Hepatocyte (in vitro differentiated cells): ENCODE data around the gene TMEM169. TPM values are rescaled to one million over a fixed set of nuclear protein-coding genes. Genes with fewer than 3 reads are reported as not detected.

Experiments
- DNase-seq: peaks from one replicate; pipeline ENCODE4 v3.0.0-alpha.2; 2016; ENCODE audit warnings: low spot score
- H2AFZ ChIP-seq: fragments of 200-600 bp; sonication (generic); 2 replicates; pipeline ENCODE4 v1.6.0; 2016; ENCODE audit warnings: antibody characterized with exemption, mild to moderate bottlenecking
- H3K27ac ChIP-seq: fragments of 200-600 bp; sonication (generic); 2 replicates; pipeline ENCODE4 v1.5.1; 2016; ENCODE audit warnings: mild to moderate bottlenecking
- H3K27me3 ChIP-seq: fragments of 200-600 bp; sonication (generic); 2 replicates; pipeline ENCODE4 v1.6.1; 2016
- H3K36me3 ChIP-seq: fragments of 200-600 bp; sonication (generic); replicated peaks from 2 replicates; pipeline ENCODE4 v1.5.1; 2016; ENCODE audit warnings: low read depth; ENCODE audit not compliant: insufficient read depth
- H3K4me1 ChIP-seq: fragments of 200-600 bp; sonication (generic); 2 replicates; pipeline ENCODE4 v1.5.1; 2016; ENCODE audit warnings: mild to moderate bottlenecking, moderate library complexity; ENCODE audit not compliant: insufficient read depth
- H3K4me2 ChIP-seq: fragments of 200-600 bp; sonication (generic); 2 replicates; pipeline ENCODE4 v1.6.0; 2016
- H3K4me3 ChIP-seq: fragments of 200-600 bp; sonication (generic); 2 replicates; pipeline ENCODE4 v1.5.1; 2016; ENCODE audit warnings: mild to moderate bottlenecking
- H3K79me2 ChIP-seq: fragments of 200-600 bp; sonication (generic); 2 replicates; pipeline ENCODE4 v1.6.0; 2017; ENCODE audit warnings: mild to moderate bottlenecking
- H3K9me2 ChIP-seq: fragments of 200-600 bp; sonication (generic); replicated peaks from 2 replicates; pipeline ENCODE4 v1.6.0; 2017; ENCODE audit warnings: mild to moderate bottlenecking; ENCODE audit not compliant: insufficient read depth
- H3K9me3 ChIP-seq: fragments of 200-600 bp; sonication (generic); 2 replicates; pipeline ENCODE4 v1.5.1; 2016; ENCODE audit warnings: low read depth, mild to moderate bottlenecking
- H4K20me1 ChIP-seq: fragments of 200-600 bp; sonication (generic); 2 replicates; pipeline ENCODE4 v1.6.0; 2016; ENCODE audit warnings: mild to moderate bottlenecking; ENCODE audit not compliant: insufficient read depth, poor library complexity, severe bottlenecking
- EZH2 ChIP-seq: fragments of 200-600 bp; sonication (generic); IDR thresholded peaks from 2 replicates; pipeline ENCODE4 v1.6.1; 2016; ENCODE audit warnings: antibody characterized with exemption, mild to moderate bottlenecking, borderline replicate concordance
- EZH2phosphoT487 ChIP-seq: fragments of 200-600 bp; sonication (generic); IDR thresholded peaks from one replicate; pipeline ENCODE4 v1.6.1; 2018; ENCODE audit warnings: antibody characterized with exemption, mild to moderate bottlenecking, low read depth, moderate library complexity; ENCODE audit not compliant: unreplicated experiment, severe bottlenecking
- WGBS: methylation state at CpG from one replicate; pipeline ENCODE4 v1.1.6; 2016; ENCODE audit warnings: low lambda C conversion rate; ENCODE audit errors: missing lambda C conversion rate; 5-methylcytosine and 5-hydroxymethylcytosine counted together
- polyA plus RNA-seq: library from polyadenylated mRNA; unstranded; fragments of >200 nt; fragmentation: Nextera tagmentation; extraction: Ambion mirVana; gene quantifications from 2 replicates; pipeline ENCODE4 v1.2.1, GENCODE V29; 2016
- total RNA-seq: library from RNA; depleted of rRNA; stranded (reverse); fragments of >200 nt; gene quantifications from 2 replicates; pipeline ENCODE4 v1.2.3, GENCODE V29; 2014
- TF ChIP-seq, protein P1 (sequence below): fragments of 200-600 bp; sonication (generic); IDR thresholded peaks from 2 replicates; pipeline ENCODE4 v1.5.1; 2016; ENCODE audit warnings: antibody characterized with exemption, mild to moderate bottlenecking; ENCODE audit not compliant: poor library complexity

TMEM169 gene
- total and polyA plus RNA-seq, 2 experiments from 2014 or later, result 0.91 to 1.1 TPM

DNA sequence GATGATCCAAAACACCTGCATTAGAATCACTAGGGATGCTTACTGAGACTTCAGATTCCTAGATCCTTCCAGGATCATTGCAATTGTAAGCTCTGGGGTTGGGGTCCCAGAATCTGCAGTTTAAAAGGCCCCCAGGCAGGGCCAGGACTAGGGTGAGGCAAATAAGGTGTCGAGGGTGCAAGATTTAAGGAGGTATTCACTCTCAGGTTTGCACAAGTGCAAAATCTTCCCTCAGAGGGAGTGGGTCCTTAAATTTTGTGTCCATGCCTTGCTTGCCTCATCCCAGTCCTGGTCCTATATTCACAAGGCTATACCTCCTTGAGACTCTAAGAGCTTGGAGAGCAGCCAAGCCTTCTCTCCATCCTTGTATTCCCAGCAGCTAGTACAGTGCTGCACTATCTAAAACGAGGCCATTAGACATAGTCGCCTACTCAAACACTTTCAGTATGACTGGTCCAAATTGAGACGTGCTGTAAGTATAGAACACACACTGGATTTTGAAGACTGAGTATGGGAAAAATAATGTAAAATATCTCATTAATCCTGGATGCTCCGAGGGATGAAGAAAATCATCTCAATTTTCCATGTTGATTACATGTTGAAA lies 36.7 kb upstream of the TMEM169 start:
- DNase-seq, result no peak
- Histone ChIP-seq H3K4me3 (no peak overlapping the region), H3K4me2 (no peak overlapping the region), H3K36me3 (no peaks in the 10 kb centered on the region), H4K20me1 (no peaks in the 10 kb centered on the region), H3K9me2 (no peaks in the 10 kb centered on the region), H3K27ac (no peak overlapping the region), H3K79me2 (no peaks in the 10 kb centered on the region), H3K9me3 (no peaks in the 10 kb centered on the region), H2AFZ (no peak overlapping the region), H3K27me3 (no peaks in the 10 kb centered on the region), H3K4me1 (no peaks in the 10 kb centered on the region)
- TF ChIP-seq, protein P1, sequence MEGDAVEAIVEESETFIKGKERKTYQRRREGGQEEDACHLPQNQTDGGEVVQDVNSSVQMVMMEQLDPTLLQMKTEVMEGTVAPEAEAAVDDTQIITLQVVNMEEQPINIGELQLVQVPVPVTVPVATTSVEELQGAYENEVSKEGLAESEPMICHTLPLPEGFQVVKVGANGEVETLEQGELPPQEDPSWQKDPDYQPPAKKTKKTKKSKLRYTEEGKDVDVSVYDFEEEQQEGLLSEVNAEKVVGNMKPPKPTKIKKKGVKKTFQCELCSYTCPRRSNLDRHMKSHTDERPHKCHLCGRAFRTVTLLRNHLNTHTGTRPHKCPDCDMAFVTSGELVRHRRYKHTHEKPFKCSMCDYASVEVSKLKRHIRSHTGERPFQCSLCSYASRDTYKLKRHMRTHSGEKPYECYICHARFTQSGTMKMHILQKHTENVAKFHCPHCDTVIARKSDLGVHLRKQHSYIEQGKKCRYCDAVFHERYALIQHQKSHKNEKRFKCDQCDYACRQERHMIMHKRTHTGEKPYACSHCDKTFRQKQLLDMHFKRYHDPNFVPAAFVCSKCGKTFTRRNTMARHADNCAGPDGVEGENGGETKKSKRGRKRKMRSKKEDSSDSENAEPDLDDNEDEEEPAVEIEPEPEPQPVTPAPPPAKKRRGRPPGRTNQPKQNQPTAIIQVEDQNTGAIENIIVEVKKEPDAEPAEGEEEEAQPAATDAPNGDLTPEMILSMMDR, result no peak
- TF ChIP-seq EZH2 (no peak), EZH2phosphoT487 (no peak)
- 86% methylated on average over 5 of the region's 5 CpGs for WGBS

DNA sequence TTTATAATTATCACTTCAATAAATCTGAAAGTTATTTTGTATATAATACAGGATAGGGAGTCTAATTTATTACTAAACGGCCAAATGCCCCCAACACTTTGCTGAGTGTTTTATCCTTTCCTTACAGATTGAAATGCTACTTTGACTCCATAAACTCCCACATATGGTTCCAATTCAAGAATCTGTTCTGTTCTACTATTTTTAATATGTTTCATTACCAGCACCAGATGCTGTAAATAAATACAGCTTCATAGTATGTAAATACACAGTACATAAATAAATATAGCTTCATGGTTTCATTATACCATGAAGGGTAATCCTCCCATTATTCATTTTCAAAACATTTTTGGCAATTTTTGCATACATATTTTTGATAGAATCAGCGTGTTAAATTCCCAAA lies 34.3 kb upstream of the TMEM169 start:
- TF ChIP-seq EZH2, result no peak
- TF ChIP-seq, protein P1, result no peak
- no peak for TF ChIP-seq EZH2phosphoT487
- Histone ChIP-seq H3K4me2 (no peak overlapping the region), H3K27me3 (no peaks in the 10 kb centered on the region), H3K9me2 (no peaks in the 10 kb centered on the region), H3K36me3 (no peaks in the 10 kb centered on the region), H4K20me1 (no peaks in the 10 kb centered on the region), H2AFZ (no peak overlapping the region), H3K4me1 (no peaks in the 10 kb centered on the region), H3K79me2 (no peaks in the 10 kb centered on the region), H3K9me3 (no peaks in the 10 kb centered on the region), H3K27ac (no peak overlapping the region), H3K4me3 (no peak overlapping the region)
- 79% methylated on average over 2 of the region's 2 CpGs for WGBS
- DNase-seq, result no peak

DNA sequence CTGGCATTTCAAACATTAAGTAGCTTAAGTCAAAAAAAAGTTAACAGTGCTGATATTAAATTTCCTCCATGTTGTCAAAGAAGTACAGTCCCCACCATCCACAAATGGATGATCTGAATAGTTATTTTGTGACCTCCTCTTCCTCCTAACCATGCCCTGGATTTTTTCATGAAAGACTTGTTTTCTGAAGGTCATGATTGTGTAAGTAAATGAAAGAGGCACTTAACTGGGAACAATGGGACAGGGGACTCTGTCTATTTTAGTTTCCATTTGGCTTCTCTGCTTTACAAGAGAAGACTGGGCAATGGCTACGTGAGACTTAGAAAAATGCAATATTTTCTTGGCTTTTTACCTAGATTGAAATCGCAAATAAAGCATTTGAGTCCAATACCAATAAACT lies 32.3 kb upstream of the TMEM169 start:
- H2AFZ ChIP-seq, result no peak overlapping the region
- no peaks in the 10 kb centered on the region for H3K27me3 ChIP-seq
- no peaks in the 10 kb centered on the region for H3K79me2 ChIP-seq
- H3K27ac ChIP-seq, result no peak overlapping the region
- H3K4me1 ChIP-seq, result no peaks in the 10 kb centered on the region
- 90% methylated on average over 2 of the region's 2 CpGs for WGBS
- no peak overlapping the region for H3K4me2 ChIP-seq
- no peaks in the 10 kb centered on the region for H3K9me2 ChIP-seq
- DNase-seq, result no peak
- no peaks in the 10 kb centered on the region for H4K20me1 ChIP-seq
- H3K4me3 ChIP-seq, result no peak overlapping the region
- no peaks in the 10 kb centered on the region for H3K9me3 ChIP-seq
- H3K36me3 ChIP-seq, result no peaks in the 10 kb centered on the region
- no peak for TF ChIP-seq EZH2
- TF ChIP-seq, protein P1, result no peak
- no peak for TF ChIP-seq EZH2phosphoT487

DNA sequence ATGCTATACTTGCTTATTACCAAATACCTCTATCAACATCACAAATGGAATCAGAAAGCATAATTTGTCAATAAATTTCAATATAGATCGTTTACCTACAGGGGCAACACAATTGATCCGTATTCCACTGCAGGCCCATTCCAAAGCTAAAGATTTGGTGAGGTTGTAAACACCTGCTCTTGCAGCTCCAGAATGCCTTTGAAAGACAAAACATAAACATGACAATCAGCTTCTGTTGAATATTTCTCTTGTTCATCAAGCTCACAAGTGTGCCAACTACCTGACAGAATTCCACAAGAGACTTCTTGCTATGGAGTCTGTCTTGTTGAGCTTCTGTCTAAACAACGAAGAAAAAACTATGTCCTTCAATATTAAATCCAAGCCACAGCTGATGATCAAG lies 30.4 kb upstream of the TMEM169 start:
- Histone ChIP-seq H3K9me2 (no peaks in the 10 kb centered on the region), H3K4me2 (no peak overlapping the region), H3K36me3 (no peaks in the 10 kb centered on the region), H3K27me3 (no peaks in the 10 kb centered on the region), H2AFZ (no peak overlapping the region), H3K79me2 (no peaks in the 10 kb centered on the region), H3K9me3 (no peaks in the 10 kb centered on the region), H3K27ac (no peak overlapping the region), H3K4me3 (no peak overlapping the region), H3K4me1 (no peaks in the 10 kb centered on the region), H4K20me1 (no peaks in the 10 kb centered on the region)
- WGBS, result 93% methylated on average over 3 of the region's 3 CpGs
- DNase-seq, result no peak
- TF ChIP-seq, protein P1, result no peak
- TF ChIP-seq EZH2phosphoT487, result no peak
- TF ChIP-seq EZH2, result no peak
